CD4-positive, alpha-beta T cell treated with Interleukin-12 subunit alpha and Interleukin-12 subunit beta, for 1 hour (primary cell): Measurements from ENCODE around the gene ANKH.
A peak's percentile ranks its signal among the peaks of the same experiment; 100 is the strongest.
"Not testable (repeated sequence)": the region's sequence is repeated elsewhere in the genome, so short reads cannot be mapped to it uniquely, and the experiment has no call there.

Experiments
- DNase-seq: peaks from one replicate; pipeline ENCODE4 v3.0.0-alpha.2; 2020

The ANKH gene

GRCh38 chr5:14871214-14872069 is at the start of gene ANKH:
Gene ANKH, minus strand, starts transcription at chr5:14871778. Its CDS starts 331 bp downstream, at chr5:14871447.
- DNase-seq = peak; percentile 89

GRCh38 chr5:14920121-14920520 is 48.5 kb upstream of the ANKH start:
- no peak for DNase-seq

DNA sequence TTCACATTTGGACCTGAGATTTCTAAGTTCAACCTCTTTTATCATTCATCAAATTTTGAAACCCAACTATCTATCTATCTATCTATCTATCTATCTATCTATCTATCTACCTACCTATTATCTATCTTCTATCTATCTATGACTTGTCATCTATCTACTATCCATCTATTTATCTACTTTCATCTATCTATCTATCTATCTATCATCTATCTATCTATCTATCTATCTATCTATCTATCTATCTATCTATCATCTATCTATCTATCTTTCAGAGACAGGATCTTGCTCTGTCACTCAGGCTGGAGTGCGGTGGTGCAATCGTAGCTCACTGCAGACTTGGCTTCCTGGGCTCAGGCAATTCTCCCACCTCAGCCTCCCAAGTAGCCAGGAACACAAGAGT is 47.5 kb upstream of the ANKH start:
- DNase-seq = not testable (repeated sequence)

DNA sequence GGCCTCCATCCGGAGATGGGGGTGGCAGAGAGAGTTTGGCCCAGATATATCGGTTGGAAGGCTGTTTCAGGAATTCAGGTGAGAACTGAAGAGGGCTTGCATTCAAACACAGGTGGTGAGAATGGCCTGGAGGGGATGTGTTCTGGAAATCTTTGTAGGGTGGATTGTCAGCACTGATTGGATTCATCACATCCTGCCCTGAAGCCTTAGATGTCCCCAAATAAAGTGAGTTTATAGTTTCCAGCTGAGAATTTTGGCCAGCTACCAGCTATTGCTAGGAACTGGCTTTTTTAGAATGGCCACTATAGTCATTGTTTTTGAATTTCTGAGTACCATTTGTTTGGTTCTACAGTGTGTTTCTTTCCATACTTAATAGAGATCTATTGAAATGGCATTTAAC is 46.1 kb upstream of the ANKH start:
- DNase-seq = no peak

GRCh38 chr5:14915291-14915952 is 43.8 kb upstream of the ANKH start:
- DNase-seq = no peak

DNA sequence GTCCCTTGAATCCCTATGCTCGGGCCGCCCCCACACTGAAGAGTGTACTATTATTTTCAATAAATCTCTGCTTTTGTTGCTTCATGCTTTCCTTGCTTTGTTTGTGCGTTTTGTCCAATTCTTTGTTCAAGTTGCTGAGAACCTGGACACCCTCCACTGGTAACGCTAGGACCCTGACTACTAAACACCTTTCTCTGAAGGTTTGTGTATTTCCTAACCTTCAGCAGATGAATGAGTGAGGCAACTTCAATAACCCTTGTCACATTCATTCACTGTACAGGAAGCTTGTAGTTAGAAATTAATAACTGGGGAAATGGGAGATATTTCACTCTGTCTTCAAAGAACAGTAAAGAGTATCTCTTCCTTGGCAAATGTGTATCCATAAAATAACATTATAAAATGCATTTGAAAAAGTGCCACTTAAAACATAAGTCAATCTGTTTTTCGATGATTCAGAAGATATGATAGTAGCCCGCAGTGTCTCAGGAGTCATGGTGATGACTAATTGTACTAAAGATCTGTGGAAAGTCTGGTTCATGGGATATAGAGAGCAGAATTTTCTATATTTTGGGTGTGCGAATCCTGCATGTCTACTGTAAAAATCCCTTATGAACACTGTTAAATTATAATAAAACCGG is 43.2 kb upstream of the ANKH start:
- no peak for DNase-seq

- no peak for DNase-seq
Measured at GRCh38 chr5:14914193-14914592, 42.6 kb upstream of the ANKH start.

DNA sequence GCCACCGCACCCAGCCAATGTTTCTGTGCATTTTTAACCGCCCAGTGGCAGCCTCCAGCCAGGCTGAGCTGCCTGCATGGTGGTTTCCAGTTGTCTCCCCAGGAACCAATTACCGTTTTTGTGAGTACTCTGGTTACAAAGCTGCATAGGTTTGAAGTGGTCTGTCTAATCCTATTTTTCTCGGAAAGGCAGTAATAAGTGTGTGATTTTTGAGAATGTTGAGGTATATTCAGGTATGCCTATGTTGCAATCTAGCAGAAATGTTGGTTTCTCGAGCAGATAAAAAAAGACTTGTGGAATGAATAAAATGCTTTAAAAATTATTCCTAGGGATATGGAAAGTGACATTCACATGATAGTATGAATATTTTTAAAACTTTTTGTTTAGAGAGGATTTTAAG is 41.5 kb upstream of the ANKH start:
- DNase-seq = no peak

DNA sequence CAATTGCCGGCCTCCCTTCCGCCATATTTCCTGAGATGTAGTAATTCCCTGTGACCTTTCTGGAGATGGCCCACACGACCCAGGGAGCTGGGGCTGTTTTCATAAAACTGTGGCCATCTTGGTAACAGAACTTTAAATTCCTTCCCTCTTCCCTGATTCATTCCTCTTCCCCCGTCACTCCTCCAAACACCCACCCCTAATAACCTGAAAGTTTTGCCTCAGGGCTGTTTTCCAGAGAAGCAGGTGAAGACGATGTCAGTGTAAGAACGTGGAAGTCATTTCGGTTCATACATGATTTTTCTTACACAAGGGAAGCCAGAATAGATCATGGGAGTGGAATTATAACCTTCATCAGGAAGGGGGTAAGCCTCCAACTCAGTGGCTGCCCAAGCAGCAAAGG is 40.6 kb upstream of the ANKH start:
- DNase-seq = no peak

- no peak for DNase-seq
Measured at GRCh38 chr5:14909369-14909768, 37.8 kb upstream of the ANKH start.

DNA sequence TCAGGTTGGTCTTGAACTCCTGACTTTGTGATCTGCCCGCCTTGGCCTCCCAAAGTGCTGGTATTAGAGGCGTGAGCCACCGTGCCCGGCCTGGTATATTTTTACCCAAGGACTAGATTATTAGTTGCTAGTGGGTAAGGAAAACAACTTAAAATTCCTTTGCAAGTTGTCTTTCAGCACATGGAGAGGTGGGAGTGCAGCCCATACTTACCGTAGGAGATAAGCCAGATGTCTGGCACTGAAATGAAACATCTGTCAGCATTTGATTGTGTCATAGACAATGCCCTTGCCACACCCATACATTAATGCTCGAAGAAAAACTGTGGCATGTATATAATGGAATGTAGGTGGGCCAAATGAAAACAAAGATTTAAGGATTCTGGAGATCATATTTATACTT is 36.6 kb upstream of the ANKH start:
- no peak for DNase-seq

- no peak for DNase-seq
Measured at GRCh38 chr5:14906628-14907027, 35.0 kb upstream of the ANKH start.

- no peak for DNase-seq
Measured at GRCh38 chr5:14902826-14903560, 31.4 kb upstream of the ANKH start.

GRCh38 chr5:14901462-14902051 is 30.0 kb upstream of the ANKH start:
- DNase-seq = no peak

- no peak for DNase-seq
Measured at GRCh38 chr5:14900693-14901461, 29.3 kb upstream of the ANKH start.

GRCh38 chr5:14896131-14896530 is 24.6 kb upstream of the ANKH start:
- no peak for DNase-seq

GRCh38 chr5:14895301-14895700 is 23.7 kb upstream of the ANKH start:
- DNase-seq = peak; percentile 14

- DNase-seq = no peak
Measured at GRCh38 chr5:14894748-14895147, 23.2 kb upstream of the ANKH start.

GRCh38 chr5:14893381-14893780 is 21.8 kb upstream of the ANKH start:
- no peak for DNase-seq

GRCh38 chr5:14890846-14891245 is 19.3 kb upstream of the ANKH start:
- DNase-seq = no peak

DNA sequence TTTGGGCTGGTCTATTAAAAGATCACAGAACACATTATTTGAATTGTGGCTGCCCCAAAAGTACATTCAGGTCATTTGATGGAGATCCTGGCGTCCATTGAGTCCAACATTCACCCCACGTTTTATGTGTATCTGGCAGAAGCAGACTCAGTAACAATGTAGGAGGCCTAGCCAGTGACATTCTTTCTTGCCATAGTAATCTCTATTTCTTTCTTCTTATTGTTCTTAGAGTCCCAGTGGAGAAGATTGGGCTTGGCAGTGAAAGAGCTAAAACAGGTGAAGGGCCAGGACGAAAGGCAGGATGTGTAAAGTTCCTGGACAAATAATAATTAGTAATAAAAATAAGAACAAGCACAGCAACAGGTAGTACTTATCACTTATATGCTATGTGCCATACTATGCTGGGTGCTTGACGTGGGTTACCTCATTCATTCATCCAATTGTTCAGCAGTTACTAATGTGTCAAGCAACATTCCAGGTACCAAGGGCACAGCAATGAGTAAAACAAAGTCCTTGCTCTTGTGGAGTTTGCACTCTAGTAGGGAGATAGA is 12.6 kb upstream of the ANKH start:
- DNase-seq = no peak
